Measurements from ENCODE around the gene IL16.
"Not testable (repeated sequence)": the region's sequence is repeated elsewhere in the genome, so short reads cannot be mapped to it uniquely, and the experiment has no call there.

IL16 gene

DNA sequence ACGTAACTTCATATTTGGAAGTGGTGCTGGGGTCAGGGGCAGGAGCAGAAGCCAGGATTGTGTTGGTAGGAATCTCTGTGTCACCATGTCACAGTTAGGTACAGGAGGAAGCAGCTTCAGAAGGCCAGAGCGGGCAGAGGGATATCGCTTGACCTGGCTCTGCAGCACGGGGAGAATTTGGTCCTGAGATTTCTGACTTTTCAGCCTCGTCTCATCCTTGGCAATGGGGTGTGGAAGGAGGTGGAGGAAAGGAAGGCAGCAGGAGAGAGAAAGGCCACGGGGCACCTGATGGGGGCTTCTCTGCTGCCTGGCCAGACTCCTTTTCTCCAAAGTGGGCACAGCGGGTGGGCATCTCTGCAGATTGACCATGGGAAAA, 564 bp downstream of the IL16 start:
- in situ Hi-C loops (cut with HindIII; ENCODE audit: low sequenced_read_pairs), result no loop called here
- no peak overlapping the region for H3K4me3 ChIP-seq (ENCODE audit: low read depth, low read length)
- TF ChIP-seq, protein P1, sequence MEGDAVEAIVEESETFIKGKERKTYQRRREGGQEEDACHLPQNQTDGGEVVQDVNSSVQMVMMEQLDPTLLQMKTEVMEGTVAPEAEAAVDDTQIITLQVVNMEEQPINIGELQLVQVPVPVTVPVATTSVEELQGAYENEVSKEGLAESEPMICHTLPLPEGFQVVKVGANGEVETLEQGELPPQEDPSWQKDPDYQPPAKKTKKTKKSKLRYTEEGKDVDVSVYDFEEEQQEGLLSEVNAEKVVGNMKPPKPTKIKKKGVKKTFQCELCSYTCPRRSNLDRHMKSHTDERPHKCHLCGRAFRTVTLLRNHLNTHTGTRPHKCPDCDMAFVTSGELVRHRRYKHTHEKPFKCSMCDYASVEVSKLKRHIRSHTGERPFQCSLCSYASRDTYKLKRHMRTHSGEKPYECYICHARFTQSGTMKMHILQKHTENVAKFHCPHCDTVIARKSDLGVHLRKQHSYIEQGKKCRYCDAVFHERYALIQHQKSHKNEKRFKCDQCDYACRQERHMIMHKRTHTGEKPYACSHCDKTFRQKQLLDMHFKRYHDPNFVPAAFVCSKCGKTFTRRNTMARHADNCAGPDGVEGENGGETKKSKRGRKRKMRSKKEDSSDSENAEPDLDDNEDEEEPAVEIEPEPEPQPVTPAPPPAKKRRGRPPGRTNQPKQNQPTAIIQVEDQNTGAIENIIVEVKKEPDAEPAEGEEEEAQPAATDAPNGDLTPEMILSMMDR (IDR thresholded peaks at IDR 0.05; ENCODE audit: low read depth, low read length, missing control alignments), result no peak
- DNase-seq (ENCODE audit: low read depth), result no peak

DNA sequence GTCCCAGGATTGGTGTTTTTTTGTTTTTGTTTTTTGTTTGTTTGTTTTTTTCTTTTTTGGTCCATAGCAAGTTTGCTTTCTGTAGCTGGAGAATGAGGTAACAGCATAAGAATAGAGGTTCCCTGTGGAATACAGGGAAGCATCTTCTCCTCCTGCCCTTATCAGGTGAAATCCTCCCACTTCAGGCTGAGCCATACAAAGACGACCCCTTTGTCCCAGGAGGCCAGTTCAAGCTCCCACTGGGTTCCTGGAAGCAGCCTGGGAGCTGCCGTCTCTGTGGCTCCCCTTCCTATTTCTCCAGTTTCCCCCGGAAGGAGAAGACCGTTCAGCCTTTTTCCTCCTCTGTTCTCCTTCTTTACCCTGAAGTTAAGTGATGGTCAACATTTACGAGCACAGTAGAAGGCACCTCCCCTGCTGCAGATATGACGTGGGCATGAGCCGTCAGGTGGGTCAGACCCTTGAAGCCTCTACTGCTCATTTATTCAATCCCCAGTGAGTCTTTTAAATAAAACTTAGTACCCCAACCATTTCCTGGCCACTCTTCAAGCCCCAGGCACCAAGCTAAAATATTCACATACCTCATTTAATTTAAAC, 1.1 kb downstream of the IL16 start:
- in situ Hi-C loops (cut with HindIII; ENCODE audit: low sequenced_read_pairs), result no loop called here
- no peak for DNase-seq (ENCODE audit: low read depth)
- TF ChIP-seq, protein P1 (IDR thresholded peaks at IDR 0.05; ENCODE audit: low read depth, low read length, missing control alignments), result no peak
- no peak overlapping the region for H3K4me3 ChIP-seq (ENCODE audit: low read depth, low read length)

DNA sequence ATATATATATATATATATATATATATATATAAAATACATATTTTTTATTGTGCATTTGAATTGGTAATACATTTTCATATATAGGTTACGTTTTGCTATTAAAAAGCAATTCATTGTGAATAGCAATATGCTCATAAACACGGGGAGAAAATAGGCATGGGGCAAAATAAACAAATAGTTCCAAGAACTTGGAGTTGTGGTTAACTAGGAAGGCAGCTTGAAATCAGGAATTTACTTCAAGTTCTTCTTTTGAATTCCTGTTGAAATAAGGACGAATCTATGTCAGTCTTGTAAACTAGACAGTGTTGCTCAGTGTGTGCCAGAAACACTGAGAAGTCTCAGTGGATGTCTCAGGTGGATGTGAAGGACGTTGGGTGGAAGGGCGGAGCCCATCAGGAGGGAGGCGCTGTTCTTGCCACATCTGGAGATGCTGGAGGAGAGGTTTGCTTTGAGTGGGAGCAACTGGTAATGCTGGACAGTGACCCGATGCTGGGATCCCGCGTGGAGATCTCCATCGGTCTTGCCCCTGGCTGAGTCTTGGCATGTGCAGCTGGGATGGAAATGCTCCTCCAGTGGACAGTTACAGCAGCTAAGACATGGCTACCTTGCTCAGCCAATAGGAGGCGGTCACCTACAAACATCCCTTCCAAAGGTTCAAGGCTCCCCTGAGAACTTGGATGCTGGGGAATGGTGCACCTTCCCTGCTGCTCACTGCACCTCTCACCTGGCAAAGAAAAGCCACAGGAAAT, 2.5 kb downstream of the IL16 start:
- DNase-seq (ENCODE audit: low read depth), result no peak
- H3K4me3 ChIP-seq (ENCODE audit: low read depth, low read length), result no peak overlapping the region
- in situ Hi-C loops (cut with HindIII; ENCODE audit: low sequenced_read_pairs), result no loop called here
- TF ChIP-seq, protein P1 (IDR thresholded peaks at IDR 0.05; ENCODE audit: low read depth, low read length, missing control alignments), result no peak

DNA sequence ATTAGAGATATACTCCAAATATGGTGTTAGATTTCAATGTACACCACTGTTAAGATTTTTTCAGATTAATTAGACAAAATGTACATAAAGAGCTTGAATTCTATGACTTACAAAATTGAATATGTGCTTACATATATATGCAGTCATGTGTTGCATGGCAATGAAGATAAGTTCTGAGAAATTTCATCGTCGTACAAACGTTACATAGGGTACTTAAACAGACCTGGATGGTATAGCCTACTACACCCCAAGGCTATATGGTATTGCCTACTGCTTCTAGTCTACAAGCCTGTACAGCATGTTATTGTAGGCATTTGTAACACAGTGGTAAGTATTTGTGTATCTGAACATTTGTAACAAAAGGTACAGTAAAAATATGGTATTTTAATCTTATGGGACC, 9.3 kb downstream of the IL16 start:
- in situ Hi-C loops (cut with HindIII; ENCODE audit: low sequenced_read_pairs), result no loop called here
- TF ChIP-seq, protein P1 (IDR thresholded peaks at IDR 0.05; ENCODE audit: low read depth, low read length, missing control alignments), result no peak
- no peak for DNase-seq (ENCODE audit: low read depth)
- no peak overlapping the region for H3K4me3 ChIP-seq (ENCODE audit: low read depth, low read length)

DNA sequence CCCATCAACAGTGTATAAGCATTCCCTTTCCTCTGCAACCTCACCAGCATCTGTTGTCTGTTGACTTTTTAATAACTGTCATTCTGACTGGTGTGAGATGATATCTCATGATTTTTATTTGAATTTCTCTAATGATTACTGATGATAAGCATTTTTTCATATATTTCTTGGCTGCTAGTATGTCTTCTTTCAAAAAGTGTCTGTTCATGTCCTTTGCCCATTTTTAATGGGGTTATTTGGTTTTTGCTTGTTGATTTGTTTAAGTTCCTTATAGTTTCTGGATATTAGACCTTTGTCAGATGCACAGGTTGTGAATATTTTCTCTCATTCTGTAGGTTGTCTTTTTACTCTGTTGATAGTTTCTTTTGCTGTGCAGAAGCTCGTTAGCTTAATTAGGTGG, 11.3 kb downstream of the IL16 start:
- H3K4me3 ChIP-seq (ENCODE audit: low read depth, low read length); DNase-seq (ENCODE audit: low read depth); in situ Hi-C loops (cut with HindIII; ENCODE audit: low sequenced_read_pairs): not testable (repeated sequence)

DNA sequence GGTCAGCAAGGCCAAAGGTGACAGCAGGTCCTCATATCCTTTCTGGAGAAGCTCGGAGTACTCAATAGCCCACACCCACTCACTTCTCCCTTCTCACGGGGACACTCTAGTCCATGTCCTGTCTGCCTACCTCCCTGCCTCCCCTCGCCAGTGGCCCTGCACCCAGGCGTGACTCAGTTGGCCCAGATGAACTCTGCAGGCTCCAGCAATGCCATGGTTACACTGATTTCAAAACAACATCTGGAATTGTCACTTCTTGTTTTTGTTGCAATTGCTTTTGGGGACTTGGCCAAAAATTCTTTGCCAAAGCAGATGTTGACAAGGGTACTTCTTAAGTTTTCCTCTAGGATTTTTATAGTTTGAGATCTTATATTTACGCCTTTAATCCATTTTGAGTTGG, 13.0 kb downstream of the IL16 start:
- in situ Hi-C loops (cut with HindIII; ENCODE audit: low sequenced_read_pairs), result no loop called here
- no peak for DNase-seq (ENCODE audit: low read depth)
- TF ChIP-seq, protein P1 (IDR thresholded peaks at IDR 0.05; ENCODE audit: low read depth, low read length, missing control alignments), result no peak
- H3K4me3 ChIP-seq (ENCODE audit: low read depth, low read length), result no peak overlapping the region

DNA sequence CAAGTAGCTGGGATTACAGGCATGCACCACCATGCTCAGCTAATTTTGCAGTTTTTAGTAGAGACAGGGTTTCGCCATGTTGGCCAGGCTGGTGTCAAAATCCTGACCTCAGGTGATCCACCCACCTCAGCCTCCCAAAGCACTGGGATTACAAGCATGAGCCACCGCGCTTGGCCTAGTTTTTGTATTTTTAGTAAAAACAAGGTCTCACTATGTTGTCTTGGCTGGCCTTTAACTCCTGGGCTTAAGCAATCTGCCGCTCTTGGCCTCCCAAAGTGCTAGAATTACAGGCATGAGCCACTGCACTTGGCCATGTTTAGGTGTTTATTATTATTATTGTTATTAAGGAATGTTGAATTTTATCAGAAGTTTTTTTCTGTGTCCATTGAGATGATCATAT, 14.7 kb downstream of the IL16 start:
- no peak for DNase-seq (ENCODE audit: low read depth)
- TF ChIP-seq, protein P1 (IDR thresholded peaks at IDR 0.05; ENCODE audit: low read depth, low read length, missing control alignments), result no peak
- no peak overlapping the region for H3K4me3 ChIP-seq (ENCODE audit: low read depth, low read length)
- in situ Hi-C loops (cut with HindIII; ENCODE audit: low sequenced_read_pairs), result no loop called here

Data from astrocyte of the cerebellum (primary cell).